Measurements from ENCODE around the gene SULT1C4.
"Not testable (repeated sequence)": the region's sequence is repeated elsewhere in the genome, so short reads cannot be mapped to it uniquely, and the experiment has no call there.

- not testable (repeated sequence) for TF ChIP-seq CTCF (IDR thresholded peaks at IDR 0.05; ENCODE audit: insufficient read depth, low read length); GABPA (IDR thresholded peaks at IDR 0.05; ENCODE audit: low read depth)
Observed at GRCh38 chr2:108435578-108435977, 57.8 kb downstream of the SULT1C4 start.

Data from HL-60 (cell line).